MV-4-11 (cell line): ENCODE measurements around the gene CBX5.
A peak's percentile ranks its signal among the peaks of the same experiment; 100 is the strongest.

Experiments
- DNase-seq: peaks from one replicate; lab custom pipeline; 2025; lab: John Stamatoyannopoulos, UW

Gene CBX5

DNA sequence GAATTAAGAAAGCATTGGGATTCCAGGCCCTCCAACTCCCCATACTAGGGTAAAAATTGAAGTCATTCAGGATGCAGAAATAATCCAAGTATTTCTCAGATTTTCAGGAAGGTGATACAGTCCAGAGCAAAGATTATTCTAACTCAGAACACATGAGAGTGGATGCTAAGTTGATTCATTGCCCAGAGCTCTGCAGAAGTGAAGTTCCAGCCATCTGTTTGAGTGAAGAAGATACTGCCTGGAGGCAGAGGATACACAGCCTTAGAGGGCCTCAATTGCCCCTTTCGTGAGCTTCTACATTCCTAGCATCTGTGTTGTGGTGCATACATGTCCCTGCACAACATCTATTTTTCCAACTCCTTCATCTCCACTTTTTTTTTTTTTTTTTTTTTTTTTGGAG, 54.3 kb downstream of the CBX5 start:
- no peak for DNase-seq

DNA sequence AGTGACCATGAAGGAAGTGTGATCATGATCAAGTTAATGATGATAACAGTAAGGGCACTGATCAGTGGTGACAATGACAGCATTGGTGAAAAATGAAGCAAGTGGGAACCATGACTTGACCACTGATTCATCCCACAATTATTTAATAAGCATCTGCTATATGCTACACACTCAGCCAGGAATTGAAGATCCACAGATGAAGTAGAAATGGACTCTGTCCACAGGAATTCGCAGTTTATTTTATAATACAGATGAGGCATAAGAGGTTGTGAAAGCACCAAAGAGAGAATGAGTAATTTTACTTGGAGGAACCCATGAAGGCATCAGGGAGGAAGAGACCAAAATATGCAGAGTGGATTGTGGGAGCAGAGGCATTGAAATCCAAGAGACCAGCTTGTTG, 57.3 kb downstream of the CBX5 start:
- peak; percentile 15 for DNase-seq

DNA sequence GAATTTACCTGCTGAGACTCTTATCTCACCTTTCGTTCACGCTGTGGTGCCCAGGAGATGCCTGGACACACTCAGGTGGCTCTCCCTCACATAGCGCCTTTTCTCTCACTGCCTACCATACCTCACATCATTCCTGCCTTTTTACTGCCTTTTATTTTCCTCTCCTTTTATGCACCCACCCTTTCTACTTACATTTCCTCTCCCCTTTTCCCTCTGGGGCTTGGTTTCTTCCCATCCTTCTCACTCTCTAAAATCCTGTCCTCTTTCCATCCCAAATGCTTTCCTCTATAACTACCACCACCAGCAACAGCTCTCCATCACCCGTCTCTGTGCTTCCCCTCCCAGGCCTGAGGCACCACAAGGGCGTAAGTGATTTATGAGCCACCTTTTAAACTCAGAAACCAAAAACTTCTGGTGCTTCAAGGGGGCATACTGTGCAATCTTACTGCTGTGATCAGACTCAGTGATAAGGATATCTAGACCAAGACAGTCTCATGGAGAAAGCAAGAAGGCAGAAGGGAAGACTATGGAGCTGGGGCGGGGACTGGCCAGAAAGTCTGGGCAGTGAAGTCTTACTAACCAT, 58.4 kb downstream of the CBX5 start:
- no peak for DNase-seq

DNA sequence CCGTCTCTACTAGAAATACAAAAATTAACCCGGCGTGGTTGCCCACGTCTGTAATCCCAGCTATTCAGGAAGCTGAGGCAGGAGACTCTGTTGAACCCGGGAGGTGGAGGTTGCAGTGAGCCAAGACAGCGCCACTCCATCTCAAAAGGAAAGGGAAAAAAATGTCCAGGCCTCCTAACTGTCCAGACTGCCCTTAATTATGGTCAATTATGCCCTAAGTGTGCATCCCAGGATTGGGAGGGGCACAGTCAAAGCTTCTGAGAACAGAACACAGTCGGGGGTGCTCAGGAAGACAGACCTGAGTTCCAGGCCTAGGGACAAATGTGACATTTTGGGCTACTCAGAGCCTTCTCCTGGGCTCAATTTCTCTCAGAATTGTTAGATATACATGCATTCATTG, 59.4 kb downstream of the CBX5 start:
- no peak for DNase-seq

DNA sequence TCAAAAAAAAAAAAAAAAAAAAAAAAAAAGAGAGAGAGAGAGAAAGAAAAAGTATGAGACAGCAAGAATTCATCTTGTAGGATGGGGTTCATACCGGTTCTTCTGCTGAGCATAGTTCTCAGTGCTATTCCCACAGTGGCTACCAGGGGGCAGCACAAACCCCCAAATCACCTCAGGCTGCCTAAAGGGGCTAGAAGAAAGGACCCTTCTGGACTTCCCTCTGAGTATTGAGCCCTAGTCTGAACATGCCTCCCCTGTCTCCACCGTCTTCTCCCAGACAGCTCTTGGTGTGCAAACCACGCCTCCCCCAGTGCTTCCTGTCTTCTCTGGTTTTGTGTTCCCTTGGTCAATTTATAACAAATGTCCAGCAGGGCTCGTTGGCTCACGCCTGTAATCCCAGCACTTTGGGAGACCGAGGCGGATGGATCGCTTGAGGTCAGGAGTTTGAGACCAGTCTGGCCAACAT, 59.8 kb downstream of the CBX5 start:
- DNase-seq, result peak; percentile 50

DNA sequence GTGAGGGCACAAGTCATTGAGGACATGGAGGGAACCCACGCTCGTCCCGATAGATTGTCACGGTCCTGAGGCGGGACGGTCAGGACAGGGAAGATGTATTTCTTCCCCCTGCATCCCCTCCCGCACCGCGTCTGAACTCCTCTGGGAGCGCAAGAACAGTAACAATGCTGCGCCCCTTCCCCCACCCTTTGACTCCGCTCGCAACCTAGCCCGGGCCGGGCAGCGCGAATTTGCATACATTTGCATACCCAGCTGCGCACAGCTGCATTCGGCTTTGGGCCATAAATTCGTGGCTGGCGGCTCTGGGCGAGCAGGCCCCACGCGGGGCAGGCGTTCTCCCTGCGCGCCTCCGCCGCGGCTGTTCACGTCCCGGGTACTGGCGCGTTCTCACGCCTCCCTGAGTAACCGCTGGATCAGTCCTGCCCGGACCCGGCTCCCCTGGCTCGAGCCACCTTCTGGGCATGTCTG, 62.1 kb downstream of the CBX5 start:
- DNase-seq, result peak; percentile 12

DNA sequence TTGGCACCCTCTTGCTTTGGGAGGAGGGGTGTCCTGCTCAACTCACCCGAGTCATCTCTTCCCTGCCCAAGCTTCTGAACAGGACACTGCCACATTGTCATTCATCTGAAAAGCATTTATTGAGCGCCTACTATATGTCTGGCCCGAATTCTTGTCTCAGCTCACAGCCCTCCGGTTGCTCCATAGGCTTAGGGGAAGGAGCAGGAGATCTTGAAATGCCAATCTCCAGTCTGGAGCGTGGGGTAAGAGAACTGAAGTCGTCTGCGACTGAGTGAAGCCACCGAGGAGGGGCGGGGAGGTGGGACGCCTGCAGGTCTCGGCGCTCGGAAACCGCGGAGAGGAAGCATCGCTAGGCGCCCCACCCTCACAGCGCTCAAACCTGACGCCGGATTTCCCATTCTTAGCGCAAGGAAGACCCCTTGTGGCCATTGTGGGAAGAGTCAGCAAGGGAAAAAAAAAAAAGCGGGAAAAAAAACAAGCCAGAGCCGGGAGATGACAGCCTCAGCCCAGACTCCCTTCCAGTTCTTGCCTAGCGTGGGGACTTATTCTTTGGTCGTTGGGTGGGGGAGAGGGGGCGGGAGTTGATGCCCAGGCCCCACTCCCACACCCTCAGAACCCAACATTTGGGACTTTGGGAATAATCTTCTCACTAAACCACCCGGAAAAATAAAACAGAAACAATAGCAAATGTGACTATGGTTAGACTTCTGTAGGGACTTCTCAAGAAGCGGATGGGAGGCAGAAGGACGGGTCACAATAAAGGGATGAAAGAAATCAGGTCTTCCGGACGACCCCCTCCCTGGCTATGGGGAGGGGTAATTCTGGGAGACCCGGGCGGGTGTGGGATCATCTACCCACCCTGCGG, 62.9 kb downstream of the CBX5 start:
- peak; percentile 78 for DNase-seq

DNA sequence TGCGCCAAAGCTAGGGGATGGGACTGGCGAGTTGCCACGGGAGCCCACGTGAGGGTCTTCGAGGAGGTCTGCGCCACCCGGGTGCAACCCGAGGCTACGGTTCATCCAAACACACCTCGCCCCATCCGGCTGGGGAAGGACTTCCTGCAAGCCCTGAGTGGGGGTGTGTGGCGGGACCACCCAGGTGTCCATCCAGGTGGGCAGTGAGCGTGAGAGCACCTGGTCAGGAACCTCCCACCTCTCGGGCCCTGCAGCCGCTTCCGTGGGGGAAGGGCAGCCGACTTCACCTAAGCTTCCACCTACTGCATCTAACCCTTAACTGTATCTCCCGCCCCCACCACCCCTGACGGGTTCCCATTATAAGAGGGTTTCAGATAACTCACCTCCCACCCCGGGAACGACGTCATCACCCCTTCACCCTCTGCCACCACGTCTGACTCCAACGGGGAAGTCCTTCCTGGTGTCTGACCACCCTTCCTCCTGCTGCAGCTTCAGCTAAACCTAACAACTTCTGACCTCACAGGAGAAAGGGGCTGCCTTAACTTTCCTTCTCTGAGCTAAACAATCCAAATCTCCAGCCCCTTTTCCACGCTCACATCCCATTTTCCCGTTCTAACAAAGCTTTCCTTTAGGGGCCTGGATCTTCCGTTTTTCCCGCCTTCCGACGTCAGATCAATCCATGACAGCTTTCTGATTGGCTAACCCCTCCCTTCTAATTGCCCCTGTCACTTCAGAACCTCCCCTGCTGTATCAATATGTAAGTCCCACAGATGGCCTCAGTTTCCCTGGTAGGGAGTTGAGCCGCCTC, 63.7 kb downstream of the CBX5 start:
- no peak for DNase-seq

DNA sequence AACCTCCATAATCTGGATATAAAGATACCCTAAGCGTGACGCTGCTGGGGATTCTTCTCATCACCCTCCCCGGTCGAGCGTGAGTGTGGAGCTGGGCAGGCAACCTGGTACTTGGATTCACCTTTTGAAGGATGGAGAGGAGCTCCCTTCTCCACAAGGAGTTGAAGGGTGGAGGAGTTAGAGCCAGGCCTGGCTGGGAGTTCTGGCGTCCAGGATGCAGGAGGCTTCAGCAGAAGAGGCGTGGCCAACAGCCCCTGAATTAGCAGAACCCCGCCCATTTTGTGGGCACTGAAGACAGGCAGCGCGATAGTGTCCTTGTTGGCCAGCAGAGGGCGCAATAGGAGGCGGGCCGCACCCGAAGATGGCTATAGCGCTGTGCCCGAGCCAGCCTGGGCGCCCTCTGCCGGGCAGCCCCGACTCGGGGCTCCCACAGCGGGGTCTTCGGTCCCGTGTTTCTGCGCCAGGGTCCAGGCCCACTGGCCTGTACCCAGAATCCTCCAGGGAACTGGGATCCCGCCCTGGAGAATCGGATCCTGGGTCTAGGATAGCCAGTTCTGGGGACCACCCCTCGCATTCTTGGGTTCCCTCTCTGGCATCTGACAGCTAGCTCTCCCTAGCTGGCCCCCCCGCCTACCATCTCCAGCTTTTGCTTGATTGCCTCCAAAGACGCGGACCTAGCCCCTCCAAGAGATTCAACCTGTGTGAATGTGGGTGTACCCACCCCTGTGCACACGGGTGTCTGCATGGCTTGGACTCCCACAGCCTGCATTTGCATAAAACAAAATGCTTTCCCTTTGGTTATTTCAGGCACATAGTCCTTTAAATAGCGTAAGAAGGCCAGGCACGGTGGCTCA, 65.1 kb downstream of the CBX5 start:
- DNase-seq, result peak; percentile 84

DNA sequence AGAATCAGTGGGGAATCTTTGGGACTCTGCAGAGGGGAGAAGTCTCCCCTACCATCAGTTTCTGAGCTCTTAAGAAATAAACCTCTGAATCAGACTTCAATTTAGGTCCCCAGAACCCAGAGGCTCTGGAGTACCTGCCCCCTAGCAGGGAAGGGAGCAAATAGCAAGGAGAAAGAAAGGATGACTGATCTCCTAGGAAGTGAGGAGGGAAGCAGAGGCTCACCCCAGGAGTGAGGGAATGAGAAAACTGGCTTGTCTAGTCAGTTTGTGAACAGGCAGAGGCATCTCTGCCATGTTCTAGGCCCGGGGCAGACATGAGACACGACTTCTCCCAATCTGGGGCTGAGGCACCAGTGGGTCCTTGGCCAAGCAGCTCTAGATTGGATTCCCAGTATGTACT, 66.8 kb downstream of the CBX5 start:
- no peak for DNase-seq

DNA sequence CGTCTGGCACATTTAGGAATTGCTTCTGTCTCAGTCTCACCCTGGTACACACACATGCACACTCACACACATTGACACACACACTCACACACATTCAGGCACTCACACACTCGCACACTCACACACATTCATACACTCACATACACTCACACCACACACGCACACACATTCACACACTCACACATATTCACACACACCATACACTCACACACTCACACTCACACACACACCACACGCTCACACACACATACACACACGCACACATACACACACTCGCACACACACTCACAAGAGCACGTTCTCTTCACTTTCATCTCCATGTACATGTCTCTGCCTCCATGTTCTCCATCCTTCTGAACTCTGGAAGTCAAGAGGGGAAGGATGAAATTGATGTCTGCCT, 68.0 kb downstream of the CBX5 start:
- no peak for DNase-seq

DNA sequence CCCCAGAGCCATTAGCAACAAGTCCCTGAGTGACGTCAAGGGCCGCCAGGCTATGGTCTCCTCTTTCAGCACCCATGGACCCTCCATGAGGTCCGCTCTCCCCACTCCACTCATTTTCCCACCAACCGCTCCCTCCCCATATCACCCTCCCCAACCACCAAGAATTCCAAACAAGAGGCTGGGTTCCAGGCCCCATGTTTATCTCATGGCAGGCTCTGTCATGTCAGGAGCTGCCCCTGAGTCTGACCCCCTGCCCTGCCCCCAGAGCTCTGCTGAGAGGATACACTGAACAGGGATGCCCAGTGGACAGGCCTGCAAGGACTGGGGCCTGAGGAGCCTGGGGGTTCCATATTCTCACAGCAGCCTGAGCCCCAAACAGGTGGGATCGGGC, 69.5 kb downstream of the CBX5 start:
- no peak for DNase-seq

DNA sequence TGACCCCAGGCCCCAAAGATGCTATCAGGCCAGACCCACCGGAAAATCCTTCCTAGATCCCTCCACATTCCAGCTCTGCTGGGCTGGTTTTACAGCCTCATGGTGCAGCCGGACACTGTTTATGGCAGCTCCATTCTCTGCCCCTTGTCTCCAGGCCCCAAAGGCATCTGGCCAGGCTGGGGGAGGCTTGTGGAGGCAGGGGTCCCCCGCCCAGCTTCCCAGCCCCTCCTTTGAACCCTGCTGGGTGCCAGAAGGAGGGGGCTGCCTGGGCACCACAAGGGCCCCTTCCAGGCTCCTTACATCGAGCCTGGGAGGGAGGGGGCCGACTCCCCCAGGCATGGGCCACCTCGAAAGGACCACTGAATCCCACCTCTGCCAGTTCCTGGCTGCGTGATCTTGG, 71.3 kb downstream of the CBX5 start:
- DNase-seq, result no peak

DNA sequence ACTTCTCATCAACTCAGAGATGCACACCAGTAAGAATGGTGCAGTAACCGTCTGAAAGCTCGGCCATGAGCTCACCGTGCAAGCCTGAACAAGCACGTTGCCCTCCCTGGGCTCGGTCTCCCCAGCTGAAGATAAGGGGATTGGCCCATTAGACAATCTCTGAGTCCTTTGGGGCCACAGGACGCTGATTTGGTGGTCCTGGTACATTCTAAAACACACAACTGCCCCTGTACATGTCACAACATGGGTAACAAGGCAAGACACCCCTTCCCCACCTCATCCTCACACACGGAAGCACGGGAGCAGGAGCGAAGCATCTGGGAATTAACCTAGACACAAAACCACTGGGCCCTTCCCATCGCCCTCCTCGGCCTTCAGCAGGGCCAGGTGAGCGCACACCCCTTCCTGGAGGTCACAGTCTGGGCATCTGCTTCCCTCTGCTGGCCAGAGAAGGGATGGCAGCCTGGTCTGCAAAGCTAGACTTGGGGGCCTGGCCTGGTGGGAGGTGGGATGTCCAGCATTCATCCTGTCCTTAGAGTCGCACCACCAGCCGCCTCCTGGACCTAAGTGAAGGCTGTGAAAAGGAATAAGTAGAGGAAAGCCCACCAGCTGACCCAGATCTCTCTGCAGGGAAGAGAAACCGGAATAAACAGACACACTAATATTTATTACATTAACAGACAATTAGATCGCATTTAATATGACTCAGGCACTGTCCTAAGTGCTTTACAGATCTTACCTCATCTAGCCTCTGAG, 72.2 kb downstream of the CBX5 start:
- peak; percentile 29 for DNase-seq

DNA sequence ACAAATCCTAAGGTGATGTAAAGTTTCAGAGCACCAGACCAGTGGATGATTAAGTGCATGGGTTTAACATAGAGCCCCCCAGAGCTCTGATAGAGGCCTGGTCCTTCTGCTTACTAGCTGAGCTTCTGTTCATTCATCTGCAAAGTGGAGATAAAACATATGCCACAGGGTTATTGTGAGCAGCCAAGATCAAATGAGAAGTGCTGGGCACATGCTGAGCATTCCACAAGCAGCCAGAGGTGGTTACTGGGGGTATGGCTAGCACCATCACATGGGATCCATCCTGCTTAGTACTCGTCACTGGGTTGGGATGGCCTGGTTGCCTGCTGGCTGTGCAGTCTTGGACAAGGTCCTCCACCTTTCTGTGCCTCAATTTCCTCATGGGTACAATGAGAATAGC, 73.1 kb downstream of the CBX5 start:
- DNase-seq, result no peak

DNA sequence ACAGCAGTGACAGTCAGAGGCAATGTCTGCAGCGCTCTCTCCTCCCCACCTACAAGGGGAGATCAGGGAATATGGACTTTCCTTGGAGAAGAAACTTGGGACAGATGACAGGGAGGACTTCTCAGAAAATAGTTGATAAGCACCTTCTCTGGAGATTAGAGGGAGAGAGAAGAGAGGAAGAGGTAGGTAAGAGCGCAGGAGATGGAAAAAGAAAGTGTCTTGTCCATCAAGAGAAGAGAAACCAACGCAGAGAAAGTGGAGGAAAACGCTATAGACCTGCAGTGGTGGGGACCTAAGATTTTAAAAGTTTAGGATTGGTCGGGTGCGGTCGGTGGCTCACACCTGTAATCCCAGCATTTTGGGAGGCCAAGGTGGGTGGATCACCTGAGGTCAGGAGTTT, 75.6 kb downstream of the CBX5 start:
- DNase-seq, result no peak

DNA sequence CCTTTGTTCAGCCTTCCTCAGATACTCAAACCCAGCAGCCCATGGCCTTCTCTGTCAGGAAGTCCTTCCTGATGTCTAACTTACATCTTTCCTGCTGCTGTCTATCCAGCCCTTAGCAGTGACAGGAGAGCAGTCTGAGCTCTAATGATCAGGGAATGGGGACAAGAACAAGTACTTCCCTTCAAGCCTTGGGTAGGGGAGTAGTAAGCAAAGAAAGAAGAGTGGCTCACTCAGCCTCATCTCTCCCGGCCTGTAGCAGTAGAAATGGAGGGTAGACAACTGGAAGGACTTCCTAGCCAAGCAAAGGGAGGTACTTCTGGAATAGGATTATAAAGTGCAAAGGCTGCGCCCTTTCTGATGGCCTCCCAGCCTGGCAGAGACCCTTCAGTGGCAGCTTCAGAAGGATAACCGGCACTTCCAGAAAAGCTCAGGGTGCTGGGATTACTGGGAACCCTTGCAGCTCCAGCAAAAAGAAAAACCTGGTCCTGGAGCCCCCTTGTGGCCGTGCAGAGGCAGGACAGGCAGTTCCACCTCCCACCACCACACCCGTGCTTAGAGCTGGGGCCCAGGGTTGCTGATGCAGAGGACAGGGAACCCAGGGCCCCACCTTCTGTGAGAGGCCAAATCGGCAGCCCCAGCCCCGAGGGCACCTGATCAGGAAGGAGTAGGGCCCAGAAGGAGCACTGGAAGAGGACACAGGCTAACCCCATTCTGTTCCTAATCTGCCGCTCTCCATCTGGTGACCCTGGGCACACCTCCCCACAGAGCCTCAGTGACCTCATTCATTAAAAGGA, 78.7 kb downstream of the CBX5 start:
- peak; percentile 42 for DNase-seq

DNA sequence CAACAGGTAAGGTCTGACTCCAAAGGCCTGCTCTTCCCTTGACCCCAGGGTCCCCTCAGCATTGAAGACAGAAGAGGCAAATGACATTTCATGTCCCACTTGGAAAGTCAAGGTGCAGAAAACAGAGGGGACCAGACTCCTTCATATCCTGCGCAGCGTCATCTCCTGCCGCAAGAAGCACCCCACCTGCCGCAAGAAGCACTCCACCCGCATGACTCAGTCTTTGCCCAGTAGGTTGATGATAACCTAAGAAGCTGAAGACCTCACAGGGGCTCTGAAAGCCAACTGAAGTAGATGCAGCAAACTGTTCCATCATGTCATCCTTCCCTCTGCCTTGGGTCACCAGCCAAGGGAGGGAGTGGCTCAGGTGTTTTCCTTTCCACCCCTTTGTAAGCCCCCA, 79.5 kb downstream of the CBX5 start:
- DNase-seq, result no peak

DNA sequence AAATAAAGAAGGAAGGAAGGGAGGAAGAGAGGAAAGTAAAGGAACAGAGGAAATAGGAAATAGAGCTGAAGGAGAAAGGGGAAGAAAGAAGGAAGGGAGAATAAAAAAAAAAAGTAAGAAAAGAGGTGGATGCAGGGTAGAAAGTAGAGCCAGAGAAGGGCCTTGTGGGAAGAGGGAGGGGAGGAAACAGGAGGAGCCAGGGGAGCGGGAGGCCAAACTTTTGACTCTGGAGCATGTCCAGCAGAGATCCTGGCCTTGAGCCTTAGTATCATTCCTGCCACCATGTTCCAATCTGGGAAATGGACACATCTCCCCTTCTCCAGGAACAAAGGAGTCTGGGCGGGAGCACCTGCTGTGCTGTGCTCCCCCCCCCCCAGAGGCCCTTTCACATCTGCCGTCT, 80.0 kb downstream of the CBX5 start:
- DNase-seq, result no peak

DNA sequence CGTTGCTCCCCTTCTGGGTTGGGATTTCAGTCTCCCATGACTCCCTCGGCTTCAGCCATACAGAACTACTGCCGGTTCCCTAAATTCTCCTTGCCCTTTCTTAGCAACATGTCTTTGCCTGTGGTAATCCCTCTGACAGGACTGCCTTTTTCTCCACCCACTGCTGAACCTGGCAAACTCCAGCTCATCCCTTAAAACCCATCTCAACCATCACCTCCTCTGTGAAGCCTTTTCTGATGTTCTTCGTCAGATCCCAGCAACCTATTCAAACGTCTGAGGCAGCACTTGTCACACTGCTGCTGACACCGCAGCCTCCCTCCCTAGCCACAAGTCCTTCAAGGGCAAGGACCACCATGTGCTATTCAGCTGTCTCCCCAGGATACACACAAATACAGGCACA, 80.9 kb downstream of the CBX5 start:
- no peak for DNase-seq
